HEK293 (cell line): ENCODE measurements around the gene PPP1R11.

Source experiments
- EGR2 ChIP-seq: fragments of 450-650 bp; formaldehyde crosslinking; IDR thresholded peaks from 2 replicates; pipeline ENCODE4 v1.5.1; 2016; ENCODE audit warnings: low read depth, missing biosample characterization, missing genetic modification characterization
- YY1 ChIP-seq: fragments of 450-650 bp; formaldehyde crosslinking; IDR thresholded peaks from 2 replicates; pipeline ENCODE4 v1.5.1; 2018; ENCODE audit warnings: missing biosample characterization, missing genetic modification characterization
- ZIC2 ChIP-seq: fragments of 450-650 bp; formaldehyde crosslinking; IDR thresholded peaks from 2 replicates; pipeline ENCODE4 v1.5.1; 2016; ENCODE audit warnings: missing biosample characterization, missing genetic modification characterization
- ZNF184 ChIP-seq: fragments of 450-650 bp; IDR thresholded peaks from 2 replicates; pipeline ENCODE4 v1.5.1; 2018; ENCODE audit warnings: missing biosample characterization, mild to moderate bottlenecking, missing genetic modification characterization
- TF ChIP-seq, protein P1 (sequence below): fragments of 450-650 bp; formaldehyde crosslinking; IDR thresholded peaks from 2 replicates; pipeline ENCODE4 v1.5.1; 2016; ENCODE audit warnings: missing biosample characterization, missing genetic modification characterization
- TF ChIP-seq, protein P2 (sequence below): fragments of 450-650 bp; formaldehyde crosslinking; IDR thresholded peaks from 2 replicates; pipeline ENCODE4 v1.5.1; 2016; ENCODE audit warnings: missing biosample characterization, missing genetic modification characterization
- TF ChIP-seq, protein P3 (sequence below): fragments of 450-650 bp; formaldehyde crosslinking; IDR thresholded peaks from 2 replicates; pipeline ENCODE4 v1.5.1; 2016; ENCODE audit warnings: missing biosample characterization, missing genetic modification characterization
- TF ChIP-seq, protein P4 (sequence below): fragments of 450-650 bp; formaldehyde crosslinking; IDR thresholded peaks from 2 replicates; pipeline ENCODE4 v1.5.1; 2016; ENCODE audit warnings: missing biosample characterization, missing genetic modification characterization

DNA sequence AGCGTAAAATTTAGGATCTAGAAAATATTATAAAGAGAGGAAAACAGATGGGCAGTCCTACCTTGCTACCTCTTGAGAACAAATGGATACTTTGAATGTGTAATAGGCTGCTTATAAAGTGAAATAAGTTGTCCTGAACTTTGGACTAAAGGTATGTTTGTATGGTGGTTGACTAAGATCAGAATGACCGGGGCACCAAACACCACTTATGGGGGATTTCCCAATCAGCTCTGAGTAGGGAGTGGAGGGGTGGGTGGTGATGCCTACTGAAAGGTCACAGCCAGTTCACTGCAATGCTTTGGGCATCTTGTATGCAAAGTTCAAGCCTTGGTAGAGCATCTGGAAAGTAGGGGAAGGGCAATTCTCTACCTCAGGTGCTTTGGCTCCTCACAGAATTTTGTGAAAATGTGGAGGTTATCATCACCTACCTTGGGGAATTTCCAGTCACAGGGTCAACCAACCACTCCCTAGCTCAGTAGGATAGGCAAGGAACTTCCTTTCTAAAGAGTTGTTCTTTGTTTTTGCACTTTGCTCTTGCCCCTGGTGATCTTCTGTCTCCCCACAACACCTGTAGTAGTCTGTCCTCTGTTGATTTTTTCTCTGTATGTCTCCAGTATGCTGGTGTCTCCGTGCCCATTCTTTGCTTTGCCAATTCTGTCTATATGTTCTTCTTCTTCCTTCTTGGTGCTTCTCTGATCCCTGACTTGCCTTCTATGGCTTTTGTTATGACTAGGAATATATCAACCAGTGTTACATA lies 46.2 kb downstream of the PPP1R11 start, which contains the start of gene TRIM31:
- TF ChIP-seq, protein P1, sequence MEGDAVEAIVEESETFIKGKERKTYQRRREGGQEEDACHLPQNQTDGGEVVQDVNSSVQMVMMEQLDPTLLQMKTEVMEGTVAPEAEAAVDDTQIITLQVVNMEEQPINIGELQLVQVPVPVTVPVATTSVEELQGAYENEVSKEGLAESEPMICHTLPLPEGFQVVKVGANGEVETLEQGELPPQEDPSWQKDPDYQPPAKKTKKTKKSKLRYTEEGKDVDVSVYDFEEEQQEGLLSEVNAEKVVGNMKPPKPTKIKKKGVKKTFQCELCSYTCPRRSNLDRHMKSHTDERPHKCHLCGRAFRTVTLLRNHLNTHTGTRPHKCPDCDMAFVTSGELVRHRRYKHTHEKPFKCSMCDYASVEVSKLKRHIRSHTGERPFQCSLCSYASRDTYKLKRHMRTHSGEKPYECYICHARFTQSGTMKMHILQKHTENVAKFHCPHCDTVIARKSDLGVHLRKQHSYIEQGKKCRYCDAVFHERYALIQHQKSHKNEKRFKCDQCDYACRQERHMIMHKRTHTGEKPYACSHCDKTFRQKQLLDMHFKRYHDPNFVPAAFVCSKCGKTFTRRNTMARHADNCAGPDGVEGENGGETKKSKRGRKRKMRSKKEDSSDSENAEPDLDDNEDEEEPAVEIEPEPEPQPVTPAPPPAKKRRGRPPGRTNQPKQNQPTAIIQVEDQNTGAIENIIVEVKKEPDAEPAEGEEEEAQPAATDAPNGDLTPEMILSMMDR (tag by site-specific recombination): no peak
- TF ChIP-seq, protein P2, sequence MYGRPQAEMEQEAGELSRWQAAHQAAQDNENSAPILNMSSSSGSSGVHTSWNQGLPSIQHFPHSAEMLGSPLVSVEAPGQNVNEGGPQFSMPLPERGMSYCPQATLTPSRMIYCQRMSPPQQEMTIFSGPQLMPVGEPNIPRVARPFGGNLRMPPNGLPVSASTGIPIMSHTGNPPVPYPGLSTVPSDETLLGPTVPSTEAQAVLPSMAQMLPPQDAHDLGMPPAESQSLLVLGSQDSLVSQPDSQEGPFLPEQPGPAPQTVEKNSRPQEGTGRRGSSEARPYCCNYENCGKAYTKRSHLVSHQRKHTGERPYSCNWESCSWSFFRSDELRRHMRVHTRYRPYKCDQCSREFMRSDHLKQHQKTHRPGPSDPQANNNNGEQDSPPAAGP (tag by site-specific recombination): no peak
- TF ChIP-seq EGR2 (no peak), ZIC2 (tag by site-specific recombination) (no peak), ZNF184 (tag by site-specific recombination) (no peak), YY1 (tag by site-specific recombination) (no peak)
- TF ChIP-seq, protein P3, sequence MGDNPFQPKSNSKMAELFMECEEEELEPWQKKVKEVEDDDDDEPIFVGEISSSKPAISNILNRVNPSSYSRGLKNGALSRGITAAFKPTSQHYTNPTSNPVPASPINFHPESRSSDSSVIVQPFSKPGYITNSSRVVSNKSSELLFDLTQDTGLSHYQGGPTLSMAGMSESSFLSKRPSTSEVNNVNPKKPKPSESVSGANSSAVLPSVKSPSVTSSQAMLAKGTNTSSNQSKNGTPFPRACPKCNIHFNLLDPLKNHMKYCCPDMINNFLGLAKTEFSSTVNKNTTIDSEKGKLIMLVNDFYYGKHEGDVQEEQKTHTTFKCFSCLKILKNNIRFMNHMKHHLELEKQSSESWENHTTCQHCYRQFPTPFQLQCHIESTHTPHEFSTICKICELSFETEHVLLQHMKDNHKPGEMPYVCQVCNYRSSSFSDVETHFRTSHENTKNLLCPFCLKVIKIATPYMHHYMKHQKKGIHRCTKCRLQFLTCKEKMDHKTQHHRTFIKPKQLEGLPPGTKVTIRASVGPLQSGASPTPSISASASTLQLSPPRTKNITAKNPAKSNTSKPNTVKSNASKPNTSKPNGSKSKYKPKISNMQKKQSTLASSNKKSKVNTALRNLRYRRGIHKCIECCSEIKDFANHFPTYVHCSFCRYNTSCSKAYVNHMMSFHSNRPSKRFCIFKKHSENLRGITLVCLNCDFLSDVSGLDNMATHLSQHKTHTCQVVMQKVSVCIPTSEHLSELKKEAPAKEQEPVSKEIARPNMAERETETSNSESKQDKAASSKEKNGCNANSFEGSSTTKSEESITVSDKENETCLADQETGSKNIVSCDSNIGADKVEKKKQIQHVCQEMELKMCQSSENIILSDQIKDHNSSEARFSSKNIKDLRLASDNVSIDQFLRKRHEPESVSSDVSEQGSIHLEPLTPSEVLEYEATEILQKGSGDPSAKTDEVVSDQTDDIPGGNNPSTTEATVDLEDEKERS (tag by site-specific recombination): no peak
- TF ChIP-seq, protein P4, sequence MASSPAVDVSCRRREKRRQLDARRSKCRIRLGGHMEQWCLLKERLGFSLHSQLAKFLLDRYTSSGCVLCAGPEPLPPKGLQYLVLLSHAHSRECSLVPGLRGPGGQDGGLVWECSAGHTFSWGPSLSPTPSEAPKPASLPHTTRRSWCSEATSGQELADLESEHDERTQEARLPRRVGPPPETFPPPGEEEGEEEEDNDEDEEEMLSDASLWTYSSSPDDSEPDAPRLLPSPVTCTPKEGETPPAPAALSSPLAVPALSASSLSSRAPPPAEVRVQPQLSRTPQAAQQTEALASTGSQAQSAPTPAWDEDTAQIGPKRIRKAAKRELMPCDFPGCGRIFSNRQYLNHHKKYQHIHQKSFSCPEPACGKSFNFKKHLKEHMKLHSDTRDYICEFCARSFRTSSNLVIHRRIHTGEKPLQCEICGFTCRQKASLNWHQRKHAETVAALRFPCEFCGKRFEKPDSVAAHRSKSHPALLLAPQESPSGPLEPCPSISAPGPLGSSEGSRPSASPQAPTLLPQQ: no peak
